Mucosa of descending colon (tissue), 3 donors: ENCODE measurements around the gene SORCS2. TPM values are rescaled to one million over a fixed set of nuclear protein-coding genes. Genes with fewer than 3 reads are reported as not detected.
A peak's percentile ranks its signal among the peaks of the same experiment; 100 is the strongest.

ENCODE experiments used
- ATAC-seq: fragments of 200-7000 bp; cut with Tn5 transposase; one replicate; pipeline ENCODE4 v1.9.1; 2020; ENCODE audit warnings: mild to moderate bottlenecking, moderate library complexity
- DNase-seq, 3 donors: peaks; one replicate each; pipeline ENCODE4 v3.0.0-alpha.2; 2020
- H3K36me3 ChIP-seq: fragments of 200-600 bp; one replicate; pipeline ENCODE4 v1.8.0; 2021; ENCODE audit warnings: low read depth, mild to moderate bottlenecking
- H3K4me1 ChIP-seq: fragments of 200-600 bp; one replicate; pipeline ENCODE4 v1.8.0; 2021; ENCODE audit warnings: low read depth, mild to moderate bottlenecking
- H3K4me3 ChIP-seq: fragments of 200-600 bp; one replicate; pipeline ENCODE4 v1.8.0; 2021; ENCODE audit warnings: mild to moderate bottlenecking
- H3K9me3 ChIP-seq: fragments of 200-600 bp; one replicate; pipeline ENCODE4 v1.8.0; 2021; ENCODE audit warnings: mild to moderate bottlenecking
- CTCF ChIP-seq: fragments of 200-600 bp; IDR thresholded peaks from one replicate; pipeline ENCODE4 v1.8.0; 2022; ENCODE audit warnings: antibody characterized with exemption, mild to moderate bottlenecking
- intact Hi-C, 2 donors: fragments of 100-400 bp; cut with DNase I in 1 of 2; cut with micrococcal nuclease in 1 of 2; formaldehyde crosslinking; loops; one replicate each; pipeline versions ENCODE4 v1.11.0 to v1.11.1; 2022; cut with DNase I, micrococcal nuclease
- total RNA-seq, 3 donors: library from RNA; stranded (reverse); fragmentation: NEBNext Ultra II Directional in 2 of 3; extraction: Animal tissue kit (Norgen Biotek cat#: 25700) in 2 of 3; gene quantifications; one replicate each; pipeline versions ENCODE4 v1.2.1 to v1.2.4, GENCODE V29; 2021 to 2023
- donor health status: DM: no; HTN: no; CAD: no; lungs with moderate emphysema.
- donor health status: DM: no; HTN: no; CAD: no.
- donor health status: DM: no; HTN: yes; CAD: no.

The SORCS2 gene
- total RNA-seq, 3 donors from 2014 or later: 0.20 to 3.1 (median 1.5) TPM

- no peak for TF ChIP-seq CTCF
- ATAC-seq (no peak), DNase-seq (no peak)
- Histone ChIP-seq H3K4me3 (no peak overlapping the region), H3K4me1 (no peaks in the 10 kb centered on the region), H3K36me3 (no peaks in the 10 kb centered on the region), H3K9me3 (no peaks in the 10 kb centered on the region)
- intact Hi-C loops: no loop called here
Measured at GRCh38 chr4:7655511-7656243, 463.3 kb downstream of the SORCS2 start.

- Histone ChIP-seq H3K4me3 (no peak overlapping the region), H3K9me3 (no peaks in the 10 kb centered on the region), H3K4me1 (no peaks in the 10 kb centered on the region), H3K36me3 (no peaks in the 10 kb centered on the region)
- ATAC-seq: no peak
- intact Hi-C loops: no loop called here
- peak in 1 of 3 donors; percentile 35 for DNase-seq
- TF ChIP-seq CTCF: no peak
Measured at GRCh38 chr4:7656244-7656800, 464.0 kb downstream of the SORCS2 start.

- Histone ChIP-seq H3K4me3 (no peak overlapping the region), H3K36me3 (no peaks in the 10 kb centered on the region), H3K4me1 (no peaks in the 10 kb centered on the region), H3K9me3 (no peaks in the 10 kb centered on the region)
- TF ChIP-seq CTCF: no peak
- no peak for ATAC-seq
- DNase-seq: no peak
- intact Hi-C loops: no loop called here
Measured at GRCh38 chr4:7657545-7658297, 465.4 kb downstream of the SORCS2 start.

GRCh38 chr4:7658341-7659204, 466.2 kb downstream of the SORCS2 start:
- TF ChIP-seq CTCF: no peak
- DNase-seq: no peak
- no peaks in the 10 kb centered on the region for H3K4me1 ChIP-seq
- ATAC-seq: no peak
- intact Hi-C loops: no loop called here
- H3K36me3 ChIP-seq: no peaks in the 10 kb centered on the region
- H3K4me3 ChIP-seq: no peak overlapping the region
- H3K9me3 ChIP-seq: no peaks in the 10 kb centered on the region

GRCh38 chr4:7659429-7660175, 467.3 kb downstream of the SORCS2 start:
- Histone ChIP-seq H3K4me1 (no peaks in the 10 kb centered on the region), H3K9me3 (no peaks in the 10 kb centered on the region), H3K4me3 (no peak overlapping the region), H3K36me3 (no peaks in the 10 kb centered on the region)
- intact Hi-C loops: no loop called here
- DNase-seq: no peak
- TF ChIP-seq CTCF: no peak
- no peak for ATAC-seq
